Measurements from ENCODE around the gene ARL16. TPM values are rescaled to one million over a fixed set of nuclear protein-coding genes. Genes with fewer than 3 reads are reported as not detected.

ARL16 gene, protein sequence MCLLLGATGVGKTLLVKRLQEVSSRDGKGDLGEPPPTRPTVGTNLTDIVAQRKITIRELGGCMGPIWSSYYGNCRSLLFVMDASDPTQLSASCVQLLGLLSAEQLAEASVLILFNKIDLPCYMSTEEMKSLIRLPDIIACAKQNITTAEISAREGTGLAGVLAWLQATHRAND
- 40.5 and 41.4 TPM in 2 replicates for total RNA-seq
- polyA plus RNA-seq = 55.5 and 71.7 TPM in 2 replicates
- polyA plus RNA-seq (2011; cell fraction: cytosol; rRNA removed) = 67.4 and 79.5 TPM in 2 replicates
- 66.7 and 79.3 TPM in 2 replicates for polyA plus RNA-seq (2011; cell fraction: nucleus; rRNA removed)
- 42.1 and 44.0 TPM in 2 replicates for polyA plus RNA-seq (2012)
- 29.3 and 29.5 TPM in 2 replicates for polyA minus RNA-seq
- polyA minus RNA-seq (2011; cell fraction: cytosol; rRNA and poly(A)+ RNA removed) = 10.9 TPM
- polyA minus RNA-seq (2011; cell fraction: nucleus; rRNA and poly(A)+ RNA removed) = 12.7 and 14.1 TPM in 2 replicates
- Bru-seq, nascent RNA = percentile 78 among the genes with signal in this experiment
- percentile 91 among the genes with signal in this experiment for BruChase-seq, experiment 1, labeled RNA remaining after a 6-hour chase
- BruChase-seq, experiment 2, labeled RNA remaining after a 2-hour chase = percentile 90 among the genes with signal in this experiment
- long read RNA-seq, transcript ARL16-201 (5 exons, 1,227 nt) = major isoform, 74 of 132 reads
- long read RNA-seq, transcript ARL16-203 (4 exons, 1,856 nt) = minor isoform, 5 of 132 reads
- long read RNA-seq, transcript ARL16-204 (5 exons, 1,526 nt) = minor isoform, 12 of 132 reads
- long read RNA-seq, partial matches to known transcripts = 6 of 132 reads
- long read RNA-seq, other reads (novel, unspliced or antisense) = 26 of 132 reads

DNA sequence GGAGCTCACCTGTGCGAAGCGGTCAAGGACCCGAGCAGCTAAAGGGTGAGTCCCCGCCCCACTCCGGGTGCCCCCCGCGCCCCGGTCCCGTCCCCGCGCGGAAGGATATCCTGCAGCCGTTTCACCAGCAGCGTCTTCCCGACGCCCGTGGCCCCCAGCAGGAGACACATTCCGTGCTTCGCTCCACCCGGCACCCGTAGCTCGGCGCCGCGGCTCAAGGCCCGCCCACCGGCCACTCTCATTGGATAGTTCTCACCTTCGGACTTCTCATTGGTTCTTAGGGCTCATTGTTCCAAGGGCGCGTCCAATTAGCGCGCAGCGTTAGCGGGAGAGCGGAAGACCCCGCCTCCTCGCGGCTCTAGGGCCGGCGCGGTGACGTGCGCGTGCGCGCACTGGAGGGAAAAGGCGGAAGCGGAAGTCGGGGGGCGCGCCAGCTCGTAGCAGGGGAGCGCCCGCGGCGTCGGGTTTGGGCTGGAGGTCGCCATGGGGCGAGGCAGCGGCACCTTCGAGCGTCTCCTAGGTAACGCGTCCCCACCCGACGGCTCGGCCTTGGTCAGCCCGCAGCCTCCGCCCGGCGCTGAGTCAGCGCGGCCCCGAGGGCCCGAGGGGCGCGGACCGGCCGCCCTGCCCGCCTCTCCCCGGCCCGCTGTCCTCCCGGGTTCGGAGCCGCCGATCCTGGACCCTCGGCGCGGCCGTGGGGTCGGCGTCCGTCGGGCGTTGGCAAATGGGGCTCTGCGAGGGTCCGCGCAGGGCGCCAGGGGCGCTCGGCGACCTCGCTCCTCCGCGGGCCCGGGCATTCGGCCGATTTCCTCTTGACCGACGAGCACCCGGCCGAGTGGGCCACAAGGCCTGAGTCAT is at the start of gene ARL16, which contains the start of gene HGS:
ARL16 (minus strand) TSS at position 214 of the 858 bp plus-strand sequence; CDS start at position 170, 44 bp downstream.
HGS (plus strand) TSS at position 428 of the 858 bp plus-strand sequence; CDS start at position 484, 56 bp downstream.
- peak within 1 kb of the TSS; percentile 39 for H2AFZ ChIP-seq (ENCODE audit: low read depth, low read length)
- ChIA-PET CTCF (interaction anchor here (3.0 kb wide), 1 partner anchor 18 kb away, joined by 19 read pairs; the partner anchor contains the start of gene MRPL12), POLR2A (interaction anchor here (1.0 kb wide), 3 partner anchors 10 to 19 kb away, joined by 3 to 4 read pairs (median 3); partner anchors contain the start of genes CCDC137, MRPL12 and OXLD1)
- H3K9ac ChIP-seq (replicated peaks; ENCODE audit: extremely low read depth, insufficient read depth, low read length) = peak within 1 kb of the TSS; percentile 87
- dilution Hi-C loops (cut with MboI; ENCODE audit: extremely low pct_ligation_motif_present, low sequenced_read_pairs) = no loop called here
- peaks cover 9 to 34% of the 10 kb centered on the region in 2 experiments for H3K36me3 ChIP-seq (ENCODE audit: control insufficient read depth in 2 of 2, extremely low read depth in 1 of 2, insufficient read depth in 2 of 2, low read length in 2 of 2)
- peaks cover 16% of the 10 kb centered on the region for H3K4me1 ChIP-seq (ENCODE audit: control insufficient read depth, extremely low read depth, insufficient read depth, low read length)
- peak within 1 kb of the TSS; percentile 50 for H3K27ac ChIP-seq (ENCODE audit: insufficient read depth, low read depth, low read length)
- H4K20me1 ChIP-seq (replicated peaks; ENCODE audit: control insufficient read depth, extremely low read depth, insufficient read depth, low read length) = no peaks in the 10 kb centered on the region
- intact Hi-C loops (cut with micrococcal nuclease) = loop anchor here (1.0 to 2.0 kb wide), 3 partner anchors 18 to 27 kb away; partner anchors contain the start of genes CCDC137, MRPL12 and OXLD1
- peaks cover 66% of the 10 kb centered on the region for H3K79me2 ChIP-seq (ENCODE audit: control insufficient read depth, insufficient read depth, low read length)
- BruUV-seq (replicated peaks) = TSS peak; percentile 4
- TF ChIP-seq JUN (IDR thresholded peaks at IDR 0.05; ENCODE audit: borderline replicate concordance, insufficient read depth, insufficient read length, low read depth) (no peak), POLR2AphosphoS5 (IDR thresholded peaks at IDR 0.05; ENCODE audit: insufficient read depth, low read depth, low read length) (peak; percentile 75), GATA2 (IDR thresholded peaks at IDR 0.05; ENCODE audit: insufficient read depth, insufficient read length, low read depth, low read length) (no peak), FOS (IDR thresholded peaks at IDR 0.05; ENCODE audit: borderline replicate concordance, insufficient read depth, low read length) (peak; percentile 87), POLR2A (IDR thresholded peaks at IDR 0.05; ENCODE audit: low read depth, low read length) (peak; percentile 71), MYC (IDR thresholded peaks at IDR 0.05; ENCODE audit: low read depth, low read length) (peak; percentile 60), EZH2 (IDR thresholded peaks at IDR 0.05; ENCODE audit: borderline replicate concordance, low read depth, low read length, severe bottlenecking) (no peak)
- TF ChIP-seq, protein P1, sequence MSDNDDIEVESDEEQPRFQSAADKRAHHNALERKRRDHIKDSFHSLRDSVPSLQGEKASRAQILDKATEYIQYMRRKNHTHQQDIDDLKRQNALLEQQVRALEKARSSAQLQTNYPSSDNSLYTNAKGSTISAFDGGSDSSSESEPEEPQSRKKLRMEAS (IDR thresholded peaks at IDR 0.05; ENCODE audit: insufficient read depth, insufficient read length) = peak; percentile 2
- TF ChIP-seq, protein P2, sequence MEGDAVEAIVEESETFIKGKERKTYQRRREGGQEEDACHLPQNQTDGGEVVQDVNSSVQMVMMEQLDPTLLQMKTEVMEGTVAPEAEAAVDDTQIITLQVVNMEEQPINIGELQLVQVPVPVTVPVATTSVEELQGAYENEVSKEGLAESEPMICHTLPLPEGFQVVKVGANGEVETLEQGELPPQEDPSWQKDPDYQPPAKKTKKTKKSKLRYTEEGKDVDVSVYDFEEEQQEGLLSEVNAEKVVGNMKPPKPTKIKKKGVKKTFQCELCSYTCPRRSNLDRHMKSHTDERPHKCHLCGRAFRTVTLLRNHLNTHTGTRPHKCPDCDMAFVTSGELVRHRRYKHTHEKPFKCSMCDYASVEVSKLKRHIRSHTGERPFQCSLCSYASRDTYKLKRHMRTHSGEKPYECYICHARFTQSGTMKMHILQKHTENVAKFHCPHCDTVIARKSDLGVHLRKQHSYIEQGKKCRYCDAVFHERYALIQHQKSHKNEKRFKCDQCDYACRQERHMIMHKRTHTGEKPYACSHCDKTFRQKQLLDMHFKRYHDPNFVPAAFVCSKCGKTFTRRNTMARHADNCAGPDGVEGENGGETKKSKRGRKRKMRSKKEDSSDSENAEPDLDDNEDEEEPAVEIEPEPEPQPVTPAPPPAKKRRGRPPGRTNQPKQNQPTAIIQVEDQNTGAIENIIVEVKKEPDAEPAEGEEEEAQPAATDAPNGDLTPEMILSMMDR (IDR thresholded peaks at IDR 0.05; ENCODE audit: extremely low read depth in 1 of 2, insufficient read depth in 1 of 2, low read depth in 1 of 2, low read length in 2 of 2) = no peak
- H3K9me1 ChIP-seq (replicated peaks; ENCODE audit: control insufficient read depth, extremely low read depth, insufficient read depth, low read length) = no peaks in the 10 kb centered on the region
- DNase-seq (ENCODE audit: low read depth, low spot score) (peak; percentile 100), FAIRE-seq (peak; percentile 99)
- H3K4me2 ChIP-seq (ENCODE audit: insufficient read depth, low read length) = peak within 1 kb of the TSS; percentile 48
- peak within 1 kb of the TSS; percentile 46 to 93 (median 66) for H3K4me3 ChIP-seq (replicated peaks in 1 of 3; ENCODE audit: insufficient read depth in 1 of 3, low read depth in 1 of 3, low read length in 3 of 3)
- H3K27me3 ChIP-seq (ENCODE audit: control insufficient read depth in 2 of 2, insufficient read depth in 2 of 2, low read length in 2 of 2) = no peaks in the 10 kb centered on the region
- no peaks in the 10 kb centered on the region for H3K9me3 ChIP-seq (replicated peaks; ENCODE audit: control insufficient read depth, insufficient read depth, low read length)

Data from endothelial cell of umbilical vein (primary cell).